NCI-H774 (cell line): ENCODE measurements around the gene ATXN1.
A peak's percentile ranks its signal among the peaks of the same experiment; 100 is the strongest.

Source experiments
- DNase-seq: peaks from one replicate; lab custom pipeline; 2025; lab: John Stamatoyannopoulos, UW

The ATXN1 gene

GRCh38 chr6:16358531-16359138 is 402.6 kb downstream of the ATXN1 start:
- DNase-seq, result peak; percentile 9

- no peak for DNase-seq
Measured at GRCh38 chr6:16355699-16356446, 405.4 kb downstream of the ATXN1 start.

GRCh38 chr6:16355238-16355637 is 406.0 kb downstream of the ATXN1 start:
- no peak for DNase-seq

GRCh38 chr6:16354692-16355091 is 406.6 kb downstream of the ATXN1 start:
- DNase-seq, result no peak

DNA sequence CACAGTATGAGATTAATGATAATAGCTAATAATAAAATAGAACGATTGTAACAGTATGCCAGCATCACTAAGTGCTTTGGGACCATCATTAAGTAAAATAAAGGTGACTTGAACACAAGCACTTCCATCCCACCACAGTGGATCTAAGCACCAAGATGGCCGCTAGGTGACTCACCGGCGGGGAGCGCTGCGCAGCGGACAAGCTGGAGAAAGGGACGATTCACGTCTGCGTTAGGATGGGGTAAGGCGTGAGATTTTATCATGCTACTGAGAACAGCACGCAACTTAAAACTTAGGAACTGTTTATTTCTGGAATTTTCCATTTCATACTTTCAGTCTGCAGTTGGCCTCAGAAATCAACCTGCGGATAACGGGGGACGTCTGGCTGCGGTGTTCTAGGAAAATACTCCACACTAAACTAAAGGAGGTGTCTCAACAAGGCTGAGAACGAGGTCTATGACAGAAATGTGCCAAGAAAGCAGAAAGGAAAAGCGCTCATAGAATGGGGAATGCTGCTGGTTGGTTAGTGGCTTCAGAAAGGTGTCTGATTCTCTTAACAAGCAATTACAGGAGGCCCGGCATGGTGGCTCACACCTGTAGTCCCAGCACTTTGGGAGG is 408.3 kb downstream of the ATXN1 start:
- no peak for DNase-seq

DNA sequence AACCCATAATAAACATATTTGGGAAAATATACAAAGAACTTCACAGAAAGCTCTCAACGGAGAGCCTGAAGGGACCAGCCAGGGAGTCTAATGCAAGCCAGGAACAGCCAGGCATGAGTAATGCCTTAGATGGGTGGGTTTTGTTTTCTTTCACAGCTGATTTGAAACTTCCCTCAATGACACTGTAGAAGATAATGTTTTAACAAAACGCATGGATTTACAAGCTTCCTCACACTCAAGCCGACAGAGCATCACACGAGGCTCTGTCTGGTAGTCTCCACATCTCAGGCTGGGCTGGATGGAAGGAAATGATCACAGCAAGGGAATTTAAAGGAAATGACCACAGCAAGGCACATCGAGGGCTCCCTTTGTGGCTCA is 409.0 kb downstream of the ATXN1 start:
- DNase-seq, result no peak

DNA sequence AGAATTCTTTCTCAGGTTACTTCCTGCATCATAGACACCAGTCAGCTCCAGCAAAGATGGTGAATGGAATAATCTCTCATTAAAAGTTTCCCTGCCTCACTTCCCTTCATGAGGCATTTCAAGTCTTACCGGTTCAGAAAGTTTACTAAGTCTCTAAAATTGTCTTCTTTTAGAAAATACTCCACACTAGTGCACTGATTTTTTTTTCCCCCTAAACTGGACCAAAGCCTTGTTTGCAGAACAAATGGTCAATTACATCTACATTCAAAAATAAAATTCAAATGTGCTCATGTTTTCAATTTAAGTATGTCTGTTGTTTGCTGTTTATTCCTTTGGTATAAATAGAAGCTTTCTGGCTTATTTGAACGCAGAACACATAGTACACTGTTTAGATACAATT is 411.7 kb downstream of the ATXN1 start:
- DNase-seq, result no peak

DNA sequence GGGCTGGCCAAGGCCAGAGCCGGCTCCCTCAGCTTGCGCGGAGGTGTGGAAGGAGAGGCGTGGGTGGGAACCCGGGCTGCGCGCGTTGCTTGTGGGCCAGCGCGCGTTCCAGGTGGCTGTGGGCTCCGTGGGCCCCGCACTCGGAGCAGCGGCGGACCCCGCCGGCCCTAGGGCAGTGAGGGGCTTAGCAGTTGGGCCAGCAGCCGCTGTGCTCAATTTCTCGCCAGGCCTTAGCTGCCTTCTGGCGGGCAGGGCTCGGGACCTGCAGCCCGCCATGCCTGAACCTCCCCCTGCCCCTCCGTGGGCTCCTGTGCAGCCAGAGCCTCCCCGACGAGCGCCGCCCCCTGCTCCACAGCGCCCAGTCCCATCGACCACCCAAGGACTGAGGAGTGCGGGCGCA is 414.4 kb downstream of the ATXN1 start:
- DNase-seq, result no peak

GRCh38 chr6:16345449-16346330 is 415.6 kb downstream of the ATXN1 start:
- peak; percentile 20 for DNase-seq

DNA sequence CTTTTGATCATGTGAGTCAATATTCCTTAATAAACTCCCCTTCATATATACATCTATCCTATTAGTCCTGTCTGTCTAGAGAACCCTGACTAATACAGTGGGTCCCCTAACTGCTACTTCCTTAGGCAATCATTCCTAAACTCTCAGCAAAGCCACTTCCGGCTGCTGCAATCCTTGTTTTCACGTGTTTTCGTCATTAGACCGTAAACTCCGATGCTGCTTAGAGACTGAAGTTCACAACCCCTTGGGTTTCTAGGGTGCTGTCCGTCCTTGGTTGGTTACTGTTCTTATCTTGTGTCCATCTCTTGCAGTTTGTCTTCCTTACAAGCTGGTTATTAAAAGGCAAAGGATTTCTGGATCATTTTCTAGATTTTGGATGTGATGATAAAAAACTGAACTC is 416.5 kb downstream of the ATXN1 start:
- DNase-seq, result no peak

GRCh38 chr6:16343593-16343992 is 417.7 kb downstream of the ATXN1 start:
- DNase-seq, result no peak

DNA sequence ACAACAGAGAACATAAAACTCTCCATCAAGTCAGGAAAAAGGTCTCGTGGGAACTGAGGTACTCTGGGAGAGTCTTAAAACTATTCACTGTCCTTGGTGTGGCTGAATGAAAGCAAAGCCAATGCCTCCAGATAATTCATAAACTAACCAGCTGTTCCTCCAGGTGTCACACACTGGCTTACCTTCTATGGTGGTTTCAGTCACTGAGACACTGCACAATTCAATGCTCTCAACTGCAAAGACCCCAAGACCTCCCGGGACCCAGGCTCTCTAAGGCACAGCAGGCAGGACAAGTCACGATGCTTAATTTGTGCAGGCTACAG is 422.0 kb downstream of the ATXN1 start:
- DNase-seq, result no peak

GRCh38 chr6:16338577-16339264 is 422.5 kb downstream of the ATXN1 start:
- no peak for DNase-seq

- no peak for DNase-seq
Measured at GRCh38 chr6:16337295-16337975, 423.8 kb downstream of the ATXN1 start.

- no peak for DNase-seq
Measured at GRCh38 chr6:16336911-16337294, 424.4 kb downstream of the ATXN1 start.

DNA sequence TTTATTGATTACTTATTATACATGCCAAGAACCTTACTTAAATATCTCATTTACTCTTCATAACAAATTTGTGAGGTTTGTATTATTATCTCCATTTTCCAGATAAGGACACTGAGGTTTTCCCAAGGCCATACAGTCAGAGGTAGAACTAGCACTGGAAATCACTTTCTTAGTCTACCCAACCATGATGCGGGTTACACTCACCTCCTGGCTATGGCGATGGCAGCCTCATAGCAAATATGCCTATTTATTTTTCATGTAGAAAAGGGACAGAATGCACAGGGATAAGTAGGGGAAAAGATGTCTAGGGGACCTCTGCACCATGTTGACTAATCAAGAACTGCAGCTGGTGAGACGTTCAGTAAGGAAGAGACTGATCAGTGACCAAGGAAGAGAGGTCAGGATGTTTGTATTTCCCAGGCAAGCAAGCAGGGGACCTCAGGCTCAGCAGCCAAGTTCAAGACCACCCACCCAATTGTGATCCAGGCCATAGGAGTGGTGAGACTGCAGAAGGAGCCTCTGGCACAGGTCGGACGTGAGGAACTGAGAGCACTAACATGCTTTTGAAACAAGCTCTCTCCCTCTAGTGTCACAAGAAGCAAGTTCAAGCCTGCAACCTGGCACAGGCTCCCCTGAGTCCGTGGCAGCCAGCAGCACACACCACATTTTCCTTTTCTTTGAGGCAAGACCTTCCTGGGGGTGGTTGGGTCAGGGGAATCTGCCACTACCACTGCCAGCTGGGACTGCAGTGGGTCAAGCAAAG is 425.0 kb downstream of the ATXN1 start:
- no peak for DNase-seq

GRCh38 chr6:16335176-16335575 is 426.1 kb downstream of the ATXN1 start:
- no peak for DNase-seq

- DNase-seq, result no peak
Measured at GRCh38 chr6:16334671-16335070, 426.6 kb downstream of the ATXN1 start.

GRCh38 chr6:16333580-16333979 is 427.7 kb downstream of the ATXN1 start:
- no peak for DNase-seq

DNA sequence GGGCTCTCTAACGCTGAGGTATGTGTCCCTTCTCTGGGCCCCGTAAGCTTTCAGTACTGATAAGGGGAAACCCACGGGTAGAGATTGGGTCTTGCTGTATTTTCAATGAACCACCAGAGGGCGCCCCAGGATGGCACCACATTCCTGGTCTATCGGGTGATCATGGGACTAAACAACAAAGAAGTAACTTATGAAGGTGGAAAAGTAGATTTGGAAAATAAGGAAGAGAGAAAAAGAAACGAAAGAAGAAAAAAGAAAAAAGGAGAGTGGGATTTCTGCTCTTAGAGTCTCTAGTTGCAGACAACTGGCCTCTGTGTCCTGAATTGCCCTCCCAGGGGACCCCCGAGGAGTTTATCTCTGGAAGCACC is 429.1 kb downstream of the ATXN1 start:
- peak; percentile 65 for DNase-seq
